Neural cell (in vitro differentiated cells): ENCODE data around the gene COA3. TPM values are rescaled to one million over a fixed set of nuclear protein-coding genes. Genes with fewer than 3 reads are reported as not detected.

Experiments
- H2AFZ ChIP-seq: fragments of 200-600, 300-800 bp; sonication (generic), shearing (Covaris generic); 2 replicates; pipeline ENCODE4 v1.6.0; 2014; ENCODE audit warnings: low read depth, mild to moderate bottlenecking, antibody characterized with exemption, low read length, moderate library complexity
- H3F3A ChIP-seq: fragments of 200-600 bp; shearing (Covaris generic); 2 replicates; pipeline ENCODE4 v1.6.1; 2016; ENCODE audit warnings: mild to moderate bottlenecking, moderate library complexity, mixed read lengths, antibody characterized with exemption, low read length; ENCODE audit not compliant: insufficient read depth, poor library complexity, severe bottlenecking
- H3K27ac ChIP-seq: fragments of 200-600, 300-800 bp; sonication (generic), shearing (Covaris generic); 2 replicates; pipeline ENCODE4 v1.5.1; 2014; ENCODE audit warnings: mild to moderate bottlenecking, low read length, moderate library complexity
- H3K27me3 ChIP-seq: fragments of 300-800, 200-600 bp; sonication (generic), shearing (Covaris generic); 2 replicates; pipeline ENCODE4 v1.6.0; 2014; ENCODE audit warnings: mild to moderate bottlenecking, low read depth, low read length, moderate library complexity; ENCODE audit not compliant: insufficient read depth
- H3K36me3 ChIP-seq: fragments of 300-800, 200-600 bp; sonication (generic), shearing (Covaris generic); 2 replicates; pipeline ENCODE4 v1.5.1; 2014; ENCODE audit warnings: mild to moderate bottlenecking, antibody characterized with exemption, low read length, moderate library complexity; ENCODE audit not compliant: insufficient read depth
- H3K4me2 ChIP-seq: fragments of 300-800, 200-600 bp; sonication (generic), shearing (Covaris generic); 2 replicates; pipeline ENCODE4 v1.6.0; 2014; ENCODE audit warnings: mild to moderate bottlenecking, low read length
- H3K4me3 ChIP-seq: fragments of 300-800, 200-600 bp; sonication (generic), shearing (Covaris generic); 2 replicates; pipeline ENCODE4 v1.5.1; 2014; ENCODE audit warnings: mild to moderate bottlenecking, low read length, moderate library complexity
- H3K79me2 ChIP-seq: fragments of 200-600 bp; shearing (Covaris generic); replicated peaks from 2 replicates; pipeline ENCODE4 v1.6.0; 2014; ENCODE audit warnings: mild to moderate bottlenecking, low read length, moderate library complexity; ENCODE audit not compliant: insufficient read depth
- H3K9ac ChIP-seq: fragments of 300-800, 200-600 bp; sonication (generic), shearing (Covaris generic); 2 replicates; pipeline ENCODE4 v1.6.1; 2016; ENCODE audit warnings: mild to moderate bottlenecking, low read length, mixed read lengths
- H3K9me2 ChIP-seq: fragments of 200-600 bp; shearing (Covaris generic); 2 replicates; pipeline ENCODE4 v1.6.1; 2016; ENCODE audit warnings: mild to moderate bottlenecking, low read length, mixed read lengths; ENCODE audit not compliant: insufficient read depth
- H3K9me3 ChIP-seq: fragments of 200-600, 300-800 bp; sonication (generic), shearing (Covaris generic); 2 replicates; pipeline ENCODE4 v1.6.1; 2016; ENCODE audit warnings: mild to moderate bottlenecking, mixed run types, low read length, moderate library complexity, mixed read lengths
- H4K20me1 ChIP-seq: fragments of 200-600 bp; shearing (Covaris generic); 2 replicates; pipeline ENCODE4 v1.6.1; 2016; ENCODE audit warnings: mild to moderate bottlenecking, mixed run types; ENCODE audit not compliant: insufficient read depth
- CTCF ChIP-seq: fragments of 450-650 bp; IDR thresholded peaks from 2 replicates; pipeline ENCODE4 v1.5.1; 2014; ENCODE audit warnings: antibody characterized with exemption, mild to moderate bottlenecking, moderate library complexity; ENCODE audit not compliant: poor library complexity, severe bottlenecking
- EP300 ChIP-seq: fragments of 450-650 bp; conservative IDR thresholded peaks from 2 replicates; pipeline ENCODE4 v1.6.1; 2014; ENCODE audit warnings: antibody characterized with exemption, mild to moderate bottlenecking, moderate library complexity; ENCODE audit not compliant: poor library complexity, severe bottlenecking
- EZH2 ChIP-seq: fragments of 200-600, 300-800 bp; shearing (Covaris generic), sonication (generic); IDR thresholded peaks from 2 replicates; pipeline ENCODE4 v1.6.1; 2014; ENCODE audit warnings: antibody characterized with exemption, low read length, borderline replicate concordance, mild to moderate bottlenecking; ENCODE audit not compliant: insufficient read depth, poor library complexity, severe bottlenecking
- MXI1 ChIP-seq: fragments of 450-650 bp; conservative IDR thresholded peaks from 2 replicates; pipeline ENCODE4 v1.6.1; 2014; ENCODE audit warnings: antibody characterized with exemption, mild to moderate bottlenecking; ENCODE audit not compliant: poor library complexity, severe bottlenecking
- POLR2AphosphoS5 ChIP-seq: IDR thresholded peaks from 2 replicates; pipeline ENCODE4 v1.6.1; 2012
- RAD21 ChIP-seq: fragments of 450-650 bp; conservative IDR thresholded peaks from 2 replicates; pipeline ENCODE4 v1.6.1; 2014; ENCODE audit warnings: antibody characterized with exemption, mild to moderate bottlenecking, moderate library complexity
- SMC3 ChIP-seq: fragments of 450-650 bp; conservative IDR thresholded peaks from 2 replicates; pipeline ENCODE4 v1.6.1; 2014; ENCODE audit warnings: antibody characterized with exemption, mild to moderate bottlenecking, moderate library complexity; ENCODE audit not compliant: poor library complexity
- TAF1 ChIP-seq: IDR thresholded peaks from 2 replicates; pipeline ENCODE4 v1.6.1; 2012; ENCODE audit warnings: low read depth
- polyA plus RNA-seq: library from polyadenylated mRNA; depleted of rRNA; stranded (reverse); fragments of >200 nt; gene quantifications from 2 replicates; pipeline ENCODE4 v1.2.3, GENCODE V29; 2014
- TF ChIP-seq, protein P1 (sequence below): IDR thresholded peaks from 2 replicates; pipeline ENCODE4 v1.6.1; 2012; ENCODE audit warnings: borderline replicate concordance

Gene COA3
- polyA plus RNA-seq, 1 donor from 2014 or later: 234 TPM

- Histone ChIP-seq H3K4me3 (no peak overlapping the region), H3K79me2 (no peaks in the 10 kb centered on the region), H3K27me3 (peaks cover 37% of the 10 kb centered on the region), H3K4me2 (no peak overlapping the region), H3K36me3 (no peaks in the 10 kb centered on the region), H3K9me2 (no peaks in the 10 kb centered on the region), H2AFZ (no peak overlapping the region), H3F3A (no peaks in the 10 kb centered on the region), H3K27ac (no peak overlapping the region), H3K9me3 (no peaks in the 10 kb centered on the region), H4K20me1 (no peaks in the 10 kb centered on the region), H3K9ac (no peak overlapping the region)
- TF ChIP-seq SMC3 (no peak), EZH2 (no peak), EP300 (no peak), TAF1 (no peak), MXI1 (no peak), CTCF (no peak), RAD21 (no peak), POLR2AphosphoS5 (no peak)
- TF ChIP-seq, protein P1, sequence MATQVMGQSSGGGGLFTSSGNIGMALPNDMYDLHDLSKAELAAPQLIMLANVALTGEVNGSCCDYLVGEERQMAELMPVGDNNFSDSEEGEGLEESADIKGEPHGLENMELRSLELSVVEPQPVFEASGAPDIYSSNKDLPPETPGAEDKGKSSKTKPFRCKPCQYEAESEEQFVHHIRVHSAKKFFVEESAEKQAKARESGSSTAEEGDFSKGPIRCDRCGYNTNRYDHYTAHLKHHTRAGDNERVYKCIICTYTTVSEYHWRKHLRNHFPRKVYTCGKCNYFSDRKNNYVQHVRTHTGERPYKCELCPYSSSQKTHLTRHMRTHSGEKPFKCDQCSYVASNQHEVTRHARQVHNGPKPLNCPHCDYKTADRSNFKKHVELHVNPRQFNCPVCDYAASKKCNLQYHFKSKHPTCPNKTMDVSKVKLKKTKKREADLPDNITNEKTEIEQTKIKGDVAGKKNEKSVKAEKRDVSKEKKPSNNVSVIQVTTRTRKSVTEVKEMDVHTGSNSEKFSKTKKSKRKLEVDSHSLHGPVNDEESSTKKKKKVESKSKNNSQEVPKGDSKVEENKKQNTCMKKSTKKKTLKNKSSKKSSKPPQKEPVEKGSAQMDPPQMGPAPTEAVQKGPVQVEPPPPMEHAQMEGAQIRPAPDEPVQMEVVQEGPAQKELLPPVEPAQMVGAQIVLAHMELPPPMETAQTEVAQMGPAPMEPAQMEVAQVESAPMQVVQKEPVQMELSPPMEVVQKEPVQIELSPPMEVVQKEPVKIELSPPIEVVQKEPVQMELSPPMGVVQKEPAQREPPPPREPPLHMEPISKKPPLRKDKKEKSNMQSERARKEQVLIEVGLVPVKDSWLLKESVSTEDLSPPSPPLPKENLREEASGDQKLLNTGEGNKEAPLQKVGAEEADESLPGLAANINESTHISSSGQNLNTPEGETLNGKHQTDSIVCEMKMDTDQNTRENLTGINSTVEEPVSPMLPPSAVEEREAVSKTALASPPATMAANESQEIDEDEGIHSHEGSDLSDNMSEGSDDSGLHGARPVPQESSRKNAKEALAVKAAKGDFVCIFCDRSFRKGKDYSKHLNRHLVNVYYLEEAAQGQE: no peak
These were observed 16.1 kb downstream of the COA3 start for GRCh38 chr17:42782166-42783061.

- peaks cover 37% of the 10 kb centered on the region for H3K27me3 ChIP-seq
- no peaks in the 10 kb centered on the region for H3K36me3 ChIP-seq
- no peak overlapping the region for H3K4me3 ChIP-seq
- H3K4me2 ChIP-seq: no peak overlapping the region
- no peak overlapping the region for H3K27ac ChIP-seq
- no peaks in the 10 kb centered on the region for H4K20me1 ChIP-seq
- no peaks in the 10 kb centered on the region for H3F3A ChIP-seq
- no peak overlapping the region for H2AFZ ChIP-seq
- no peak overlapping the region for H3K9ac ChIP-seq
- no peaks in the 10 kb centered on the region for H3K79me2 ChIP-seq
- TF ChIP-seq RAD21 (no peak), EP300 (no peak), SMC3 (no peak), CTCF (no peak), POLR2AphosphoS5 (no peak), EZH2 (no peak), TAF1 (no peak), MXI1 (no peak)
- TF ChIP-seq, protein P1: no peak
- H3K9me2 ChIP-seq: no peaks in the 10 kb centered on the region
- no peaks in the 10 kb centered on the region for H3K9me3 ChIP-seq
These were observed 16.8 kb downstream of the COA3 start for GRCh38 chr17:42781639-42782165.
